ENCODE results near the gene S100A13. TPM values are rescaled to one million over a fixed set of nuclear protein-coding genes. Genes with fewer than 3 reads are reported as not detected.
"Not testable (repeated sequence)": the region's sequence is repeated elsewhere in the genome, so short reads cannot be mapped to it uniquely, and the experiment has no call there.

S100A13 gene
- 160 and 178 TPM in 2 replicates for total RNA-seq

GRCh38 chr1:153626904-153627714 lies at the start of gene S100A13:
TSS of gene S100A13 (minus strand) at chr1:153627505. CDS start at chr1:153626472, 1,033 bp downstream.
- peak within 1 kb of the TSS; percentile 69 for H3K4me3 ChIP-seq (ENCODE audit: low read depth, low read length)
- DNase-seq (ENCODE audit: low read depth): peak; percentile 96
- peak; percentile 80 for TF ChIP-seq CTCF (IDR thresholded peaks at IDR 0.05; ENCODE audit: insufficient read depth, low read depth, low read length)

GRCh38 chr1:153673511-153673910 lies 46.2 kb upstream of the S100A13 start:
- no peak for DNase-seq (ENCODE audit: low read depth)
- TF ChIP-seq CTCF (IDR thresholded peaks at IDR 0.05; ENCODE audit: insufficient read depth, low read depth, low read length): no peak
- H3K4me3 ChIP-seq (ENCODE audit: low read depth, low read length): no peak overlapping the region

- DNase-seq (ENCODE audit: low read depth): not testable (repeated sequence)
- H3K4me3 ChIP-seq (ENCODE audit: low read depth, low read length): peak overlapping the region; percentile 61
Observed at GRCh38 chr1:153671628-153672353, 44.5 kb upstream of the S100A13 start.

GRCh38 chr1:153670859-153671627 lies 43.7 kb upstream of the S100A13 start, which contains the start of gene ILF2:
TSS of gene ILF2 (minus strand) at chr1:153670993. CDS start at chr1:153670922, 71 bp downstream.
- peak; percentile 100 for DNase-seq (ENCODE audit: low read depth)

GRCh38 chr1:153670257-153670858 lies 43.1 kb upstream of the S100A13 start:
- H3K4me3 ChIP-seq (ENCODE audit: low read depth, low read length): peak overlapping the region; percentile 96
- no peak for DNase-seq (ENCODE audit: low read depth)
- no peak for TF ChIP-seq CTCF (IDR thresholded peaks at IDR 0.05; ENCODE audit: insufficient read depth, low read depth, low read length)

More at GRCh38 chr1:153670859-153671627, 43.7 kb upstream of the S100A13 start, which contains the start of gene ILF2:
- H3K4me3 ChIP-seq (ENCODE audit: low read depth, low read length): peak within 1 kb of the TSS; percentile 96
- TF ChIP-seq CTCF (IDR thresholded peaks at IDR 0.05; ENCODE audit: insufficient read depth, low read depth, low read length): no peak

GRCh38 chr1:153669606-153670005 lies 42.3 kb upstream of the S100A13 start:
- no peak for TF ChIP-seq CTCF (IDR thresholded peaks at IDR 0.05; ENCODE audit: insufficient read depth, low read depth, low read length)
- H3K4me3 ChIP-seq (ENCODE audit: low read depth, low read length): peak overlapping the region; percentile 96
- DNase-seq (ENCODE audit: low read depth): no peak

- not testable (repeated sequence) for DNase-seq (ENCODE audit: low read depth); H3K4me3 ChIP-seq (ENCODE audit: low read depth, low read length)
Observed at GRCh38 chr1:153668672-153669071, 41.4 kb upstream of the S100A13 start.
